Dermis microvascular lymphatic vessel endothelial cell (primary cell): ENCODE results near the gene UAP1L1. TPM values are rescaled to one million over a fixed set of nuclear protein-coding genes. Genes with fewer than 3 reads are reported as not detected.
"Not testable (repeated sequence)": the region's sequence is repeated elsewhere in the genome, so short reads cannot be mapped to it uniquely, and the experiment has no call there.

Experiments
- DNase-seq, 2 donors: peaks; one replicate each; pipeline versions ENCODE4 v3.0.0 to v3.0.0-alpha.2; 2010; ENCODE audit warnings: low read depth in 2 of 2
- total RNA-seq: library from RNA; depleted of rRNA; stranded (reverse); fragments of >200 nt; gene quantifications from 2 replicates; pipeline ENCODE4 v1.2.1, GENCODE V29; 2014

The UAP1L1 gene
- total RNA-seq, 1 donor from 2014 or later: 12.8 TPM

DNA sequence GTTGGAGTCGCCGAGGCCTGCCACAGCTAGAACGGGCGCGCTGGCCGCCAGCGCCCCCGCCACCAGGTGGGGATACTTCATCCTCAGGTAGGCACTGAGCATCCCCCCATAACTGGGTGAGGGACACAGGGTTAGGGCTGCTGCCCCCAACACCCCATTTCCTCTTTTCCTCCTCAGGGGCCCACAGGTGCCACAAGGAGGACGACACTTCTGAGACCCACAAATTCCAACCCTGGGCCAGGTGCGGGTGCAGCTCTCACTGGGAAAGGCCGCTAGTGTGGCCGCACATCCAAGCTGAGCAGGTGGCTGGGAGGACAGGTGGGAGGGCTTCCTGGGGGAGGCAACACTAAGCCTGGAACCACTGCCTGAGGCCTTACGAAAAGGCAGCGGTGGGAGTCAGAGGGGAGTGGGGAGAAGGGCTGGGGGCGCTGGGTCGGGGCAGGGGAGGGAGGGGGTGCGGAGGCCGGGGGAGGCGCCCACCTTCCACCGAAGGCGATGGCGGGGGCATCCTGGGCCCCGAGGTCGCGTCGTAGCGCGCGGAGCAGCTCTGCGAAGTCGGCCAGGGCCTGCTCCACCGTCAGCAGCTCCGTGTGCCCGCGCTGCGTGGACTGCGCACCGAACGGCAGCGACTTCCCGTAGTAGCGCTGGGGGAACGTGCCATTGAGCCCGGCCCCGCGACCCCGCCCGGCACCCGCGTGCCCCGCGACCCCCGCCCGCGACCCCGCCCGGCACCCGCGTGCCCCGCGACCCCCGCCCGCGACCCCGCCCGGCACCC, 36.3 kb downstream of the UAP1L1 start:
- DNase-seq: peak in 1 of 2 donors; percentile 25

DNA sequence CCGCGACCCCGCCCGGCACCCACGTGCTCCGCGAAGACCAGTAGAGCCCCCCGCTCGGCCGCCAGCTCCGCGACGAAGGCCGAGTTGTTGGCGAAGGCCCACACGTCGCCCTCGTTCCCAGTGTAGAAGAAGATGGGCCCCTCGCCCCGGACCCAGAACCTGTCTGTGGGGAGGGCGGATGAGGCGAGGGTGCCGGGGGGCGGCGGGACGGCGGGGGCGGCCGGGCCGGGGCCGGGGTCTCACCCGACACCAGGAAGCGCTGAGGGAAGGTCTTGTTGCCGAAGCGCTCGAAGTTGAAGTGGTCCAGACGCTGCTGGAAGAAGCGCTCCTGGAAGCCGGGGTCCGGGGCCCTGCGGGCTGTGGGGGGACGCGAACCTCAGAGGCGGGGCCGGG, 36.9 kb downstream of the UAP1L1 start:
- DNase-seq: no peak

DNA sequence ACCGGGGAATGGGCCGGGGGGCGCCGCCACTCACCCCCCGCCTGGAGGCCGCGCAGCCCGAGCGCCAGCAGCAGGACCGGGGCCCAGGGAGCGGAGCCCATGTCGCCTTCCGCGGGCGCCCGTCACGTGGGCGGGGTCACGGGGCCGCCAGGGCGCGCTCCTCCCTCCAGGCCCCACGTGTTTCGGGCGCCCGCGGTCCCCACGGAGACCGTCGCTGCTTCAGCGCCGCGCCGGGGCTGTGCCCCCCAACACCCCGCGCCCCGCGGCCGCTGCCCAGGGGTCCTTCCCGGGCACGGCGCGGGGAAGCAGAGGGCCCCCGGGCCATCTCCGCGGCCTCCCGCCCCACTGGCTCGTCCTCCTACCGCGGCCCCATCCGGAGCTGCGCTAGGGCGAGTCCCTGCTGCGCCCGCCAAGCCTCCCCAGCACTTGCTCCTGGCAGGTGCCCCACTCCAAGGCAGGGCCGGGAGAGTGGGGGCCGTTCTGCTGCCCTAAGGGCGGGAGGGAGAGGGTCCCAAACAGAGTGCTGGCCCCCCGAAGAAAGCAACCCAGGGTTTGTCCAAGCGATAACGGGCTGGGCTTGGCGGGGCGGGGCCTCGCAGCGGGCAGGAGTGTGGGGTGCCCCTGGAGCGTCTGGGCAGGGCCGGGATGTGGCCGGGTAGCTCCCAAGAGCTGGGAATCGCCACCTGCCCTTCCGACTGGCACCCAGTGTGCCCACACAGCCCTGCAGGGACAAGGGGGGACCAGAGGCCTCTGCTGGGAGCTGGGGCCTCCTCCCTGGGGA, 37.5 kb downstream of the UAP1L1 start, which contains the start of gene DPP7:
TSS of gene DPP7 (minus strand) at position 121 of the 781 bp plus-strand sequence. CDS start at position 101, 20 bp downstream.
- peak in 1 of 2 donors; percentile 60 for DNase-seq

- no peak for DNase-seq
Measured at GRCh38 chr9:137115394-137116026, 38.2 kb downstream of the UAP1L1 start.

DNA sequence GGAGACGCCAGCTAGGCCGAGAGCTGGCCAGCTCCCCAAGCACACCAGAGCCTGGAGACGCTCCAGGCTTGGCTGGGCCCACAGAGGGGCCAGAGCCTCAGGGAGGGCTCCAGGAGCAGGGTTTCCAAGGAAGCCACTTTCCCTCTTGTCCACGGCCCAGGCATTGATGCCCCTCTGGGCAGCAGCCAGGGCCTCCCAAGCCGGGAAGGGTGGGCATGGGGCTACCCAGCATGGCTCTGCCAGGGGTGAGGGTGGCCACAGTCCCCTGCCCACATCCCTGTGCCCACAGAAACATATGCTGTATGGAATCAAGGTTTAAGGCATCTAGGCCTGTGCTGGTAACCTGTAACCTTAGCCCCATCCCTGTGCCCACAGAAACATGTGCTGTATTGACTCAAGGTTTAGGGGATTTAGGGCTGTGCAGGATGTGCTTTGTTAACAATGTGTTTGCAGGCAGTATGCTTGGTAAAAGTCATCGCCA, 38.8 kb downstream of the UAP1L1 start:
- DNase-seq: no peak

- no peak for DNase-seq
Measured at GRCh38 chr9:137116728-137117127, 39.4 kb downstream of the UAP1L1 start.

- no peak for DNase-seq
Measured at GRCh38 chr9:137117269-137117731, 40.0 kb downstream of the UAP1L1 start.

GRCh38 chr9:137118092-137118603, 40.8 kb downstream of the UAP1L1 start:
- not testable (repeated sequence) for DNase-seq

GRCh38 chr9:137121927-137122795, 44.8 kb downstream of the UAP1L1 start:
- not testable (repeated sequence) for DNase-seq

DNA sequence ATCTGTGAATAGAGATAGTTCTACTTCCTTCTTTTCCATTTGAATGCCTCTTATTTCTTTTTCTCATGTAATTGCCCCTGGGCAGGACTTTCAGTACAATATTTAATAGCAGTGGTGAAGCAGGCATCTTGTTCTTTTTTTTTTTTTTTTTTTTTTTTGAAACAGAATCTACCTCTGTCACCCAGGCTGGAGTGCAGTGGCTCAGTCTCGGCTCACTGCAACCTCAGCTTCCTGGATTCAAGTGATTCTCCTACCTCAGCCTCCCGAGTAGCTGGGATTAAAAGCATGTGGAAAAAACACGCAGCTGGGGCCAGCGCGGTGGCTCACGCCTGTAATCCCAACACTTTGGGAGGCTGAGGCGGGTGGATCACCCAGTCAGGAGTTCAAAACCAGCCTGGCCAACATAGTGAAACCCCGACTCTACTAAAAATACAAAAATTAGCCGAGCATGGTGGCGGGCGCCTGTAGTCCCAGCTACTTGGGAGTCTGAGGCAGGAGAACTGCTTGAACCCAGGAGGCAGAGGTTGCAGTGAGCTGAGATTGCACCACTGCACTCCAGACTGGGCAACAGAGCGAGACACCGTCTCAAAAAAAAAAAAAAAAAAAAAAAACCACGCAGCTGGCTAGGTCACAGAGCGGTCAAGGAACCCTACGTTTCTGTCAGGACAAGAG, 45.6 kb downstream of the UAP1L1 start:
- DNase-seq: not testable (repeated sequence)

GRCh38 chr9:137123468-137123837, 46.1 kb downstream of the UAP1L1 start:
- DNase-seq: no peak

- not testable (repeated sequence) for DNase-seq
Measured at GRCh38 chr9:137123952-137124462, 46.7 kb downstream of the UAP1L1 start.

GRCh38 chr9:137126786-137127185, 49.5 kb downstream of the UAP1L1 start:
- no peak for DNase-seq

GRCh38 chr9:137127301-137128157, 50.2 kb downstream of the UAP1L1 start:
- peak in 1 of 2 donors; percentile 32 for DNase-seq

DNA sequence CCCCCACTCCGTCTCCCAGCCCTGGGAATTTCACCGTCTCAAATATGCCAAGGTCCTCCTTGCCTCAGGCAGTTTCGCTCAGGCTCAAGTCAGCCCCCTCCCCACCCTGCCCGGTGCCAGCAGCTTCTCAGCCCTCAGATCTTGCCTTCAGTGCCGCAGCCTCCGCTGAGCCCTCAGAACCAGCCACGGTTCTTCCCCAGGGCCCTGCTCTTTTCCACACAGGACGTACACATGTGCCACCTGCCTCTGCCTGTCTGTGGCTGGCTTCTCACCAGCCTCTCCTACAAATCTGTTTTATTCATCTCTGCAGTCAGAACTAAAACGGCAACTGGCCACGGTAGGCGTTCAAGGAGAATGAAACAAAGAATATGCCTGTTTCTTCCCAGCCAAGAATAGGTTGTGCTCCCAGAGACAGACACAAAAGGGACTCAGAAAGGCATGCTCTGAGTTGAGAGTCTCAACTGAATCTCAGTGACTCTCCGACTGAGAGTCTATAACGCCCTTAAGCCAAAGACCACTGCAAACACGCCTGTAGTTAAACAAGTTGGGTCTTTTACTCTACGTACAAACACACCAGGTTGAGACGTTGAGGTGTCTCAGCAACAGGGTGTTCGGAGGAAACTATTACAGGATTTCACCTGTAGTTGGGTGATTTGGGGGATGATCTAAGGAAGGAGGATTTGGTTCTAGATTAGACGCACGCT, 51.0 kb downstream of the UAP1L1 start:
- DNase-seq: no peak

GRCh38 chr9:137128862-137129455, 51.6 kb downstream of the UAP1L1 start:
- DNase-seq: peak in 1 of 2 donors; percentile 16

DNA sequence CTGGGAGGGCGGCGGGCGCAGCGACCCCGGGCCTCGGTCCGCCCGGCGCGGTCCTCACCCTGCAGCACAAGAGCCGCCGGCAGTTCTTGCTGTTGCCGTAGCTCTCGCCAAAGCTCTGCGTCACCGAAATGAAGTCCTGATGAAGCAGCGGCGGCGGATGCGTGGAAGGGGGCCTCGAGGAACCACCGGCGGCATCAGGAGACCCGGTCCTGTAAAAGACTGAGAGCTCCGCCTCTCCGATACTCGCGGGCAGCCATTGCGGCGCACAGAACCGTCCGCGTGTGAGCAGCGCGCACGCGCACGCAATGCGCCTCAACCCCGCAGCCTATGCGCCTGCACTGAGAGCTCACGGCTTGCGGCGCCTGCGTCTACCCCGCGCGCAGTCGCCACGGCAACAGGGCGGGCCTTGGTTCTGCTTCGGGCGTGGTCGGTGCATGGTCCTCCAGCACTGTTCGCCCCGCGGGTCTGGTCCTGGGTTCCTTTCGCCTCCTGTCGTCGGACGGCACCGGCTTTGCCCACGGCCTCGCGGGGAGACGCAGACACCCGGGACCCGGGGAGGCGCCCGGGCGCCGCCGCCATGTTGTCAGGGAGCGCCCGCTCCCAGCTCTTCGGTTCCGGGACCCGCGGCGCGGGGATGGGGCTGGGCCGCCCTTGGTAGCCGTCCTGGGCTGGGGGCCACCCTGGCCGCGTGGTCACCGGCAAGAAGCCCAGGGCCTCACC, 52.3 kb downstream of the UAP1L1 start:
- peak; percentile 86 to 95 for DNase-seq
